Gastrocnemius medialis (tissue), 4 donors: ENCODE measurements around the gene BCL2L1. TPM values are rescaled to one million over a fixed set of nuclear protein-coding genes. Genes with fewer than 3 reads are reported as not detected.
"Not testable (repeated sequence)": the region's sequence is repeated elsewhere in the genome, so short reads cannot be mapped to it uniquely, and the experiment has no call there.

ENCODE experiments used
- ATAC-seq, 2 donors: fragments of 150-250 bp; one replicate each; pipeline ENCODE4 v1.9.1; 2016
- DNase-seq, 2 donors: peaks; one replicate each; pipeline ENCODE4 v3.0.0-alpha.2; 2019
- H3K27ac ChIP-seq, 4 donors: fragments of 200-600 bp; sonication (generic); 1 replicate in 1 of 4; 2 replicates in 3 of 4; pipeline ENCODE4 v1.5.1; 2016 to 2018; ENCODE audit warnings: mild to moderate bottlenecking in 2 of 4, moderate library complexity in 1 of 4
- H3K27me3 ChIP-seq, 3 donors: fragments of 200-600 bp; sonication (generic) in 2 of 3; 1 replicate in 1 of 3; 2 replicates in 2 of 3; pipeline versions ENCODE4 v1.5.1 to v1.6.0; 2016 to 2019; ENCODE audit warnings: mild to moderate bottlenecking in 1 of 3, moderate library complexity in 1 of 3
- H3K36me3 ChIP-seq, 2 donors: fragments of 200-600 bp; sonication (generic) in 1 of 2; one replicate each; pipeline ENCODE4 v1.5.1; 2017 to 2018
- H3K4me1 ChIP-seq, 2 donors: fragments of 200-600 bp; sonication (generic) in 1 of 2; one replicate each; pipeline ENCODE4 v1.5.1; 2016 to 2017; ENCODE audit warnings: mild to moderate bottlenecking in 2 of 2
- H3K4me3 ChIP-seq, 4 donors: fragments of 200-600 bp; sonication (generic) in 3 of 4; 1 replicate in 1 of 4; 2 replicates in 3 of 4; pipeline ENCODE4 v1.5.1; 2016 to 2019; ENCODE audit warnings: mild to moderate bottlenecking in 2 of 4
- H3K9me3 ChIP-seq, 3 donors: fragments of 200-600 bp; sonication (generic) in 2 of 3; 1 replicate in 1 of 3; 2 replicates in 2 of 3; pipeline ENCODE4 v1.5.1; 2016 to 2019
- POLR2A ChIP-seq, 2 donors: fragments of 450-650 bp; IDR thresholded peaks; one replicate each; pipeline ENCODE4 v1.6.1; 2017; ENCODE audit warnings: antibody characterized with exemption in 2 of 2, mild to moderate bottlenecking in 2 of 2, moderate library complexity in 2 of 2
- in situ Hi-C, 4 donors: fragments of 200-750 bp; cut with MboI; loops; one replicate each; pipeline versions ENCODE4 v1.15.0 to v1.8.0; 2017; ENCODE audit warnings: low sequenced_read_pairs in 4 of 4
- intact Hi-C: fragments of 100-400 bp; cut with DNase I; formaldehyde crosslinking; loops from one replicate; pipeline ENCODE4 v1.15.1; 2023; ENCODE audit warnings: low total_unique reads
- total RNA-seq, 4 donors: library from RNA; depleted of rRNA; stranded (reverse); fragments of >200 nt; gene quantifications; one replicate each; pipeline versions ENCODE4 v1.1.0 to v1.2.3, GENCODE V29; 2016
- TF ChIP-seq, protein P1 (sequence below), 5 experiments: fragments of 450-650 bp in 3 of 5; fragments of 200-600 bp in 2 of 5; sonication (generic) in 2 of 5; IDR thresholded peaks in 4 of 5; conservative IDR thresholded peaks in 1 of 5; 1 replicate in 4 of 5; 2 replicates in 1 of 5; pipeline ENCODE4 v1.5.1; 2016 to 2019; ENCODE audit warnings: antibody characterized with exemption in 5 of 5, mild to moderate bottlenecking in 3 of 5, moderate library complexity in 3 of 5

Gene BCL2L1
- total RNA-seq, 4 donors from 2014 or later = 41.5 to 87.8 (median 55.3) TPM

GRCh38 chr20:31653561-31653960, 69.1 kb downstream of the BCL2L1 start:
- ATAC-seq (no peak), DNase-seq (no peak)
- peaks cover 0 to 4% (median 0%) of the 10 kb centered on the region in 3 donors for H3K27me3 ChIP-seq
- TF ChIP-seq, protein P1, sequence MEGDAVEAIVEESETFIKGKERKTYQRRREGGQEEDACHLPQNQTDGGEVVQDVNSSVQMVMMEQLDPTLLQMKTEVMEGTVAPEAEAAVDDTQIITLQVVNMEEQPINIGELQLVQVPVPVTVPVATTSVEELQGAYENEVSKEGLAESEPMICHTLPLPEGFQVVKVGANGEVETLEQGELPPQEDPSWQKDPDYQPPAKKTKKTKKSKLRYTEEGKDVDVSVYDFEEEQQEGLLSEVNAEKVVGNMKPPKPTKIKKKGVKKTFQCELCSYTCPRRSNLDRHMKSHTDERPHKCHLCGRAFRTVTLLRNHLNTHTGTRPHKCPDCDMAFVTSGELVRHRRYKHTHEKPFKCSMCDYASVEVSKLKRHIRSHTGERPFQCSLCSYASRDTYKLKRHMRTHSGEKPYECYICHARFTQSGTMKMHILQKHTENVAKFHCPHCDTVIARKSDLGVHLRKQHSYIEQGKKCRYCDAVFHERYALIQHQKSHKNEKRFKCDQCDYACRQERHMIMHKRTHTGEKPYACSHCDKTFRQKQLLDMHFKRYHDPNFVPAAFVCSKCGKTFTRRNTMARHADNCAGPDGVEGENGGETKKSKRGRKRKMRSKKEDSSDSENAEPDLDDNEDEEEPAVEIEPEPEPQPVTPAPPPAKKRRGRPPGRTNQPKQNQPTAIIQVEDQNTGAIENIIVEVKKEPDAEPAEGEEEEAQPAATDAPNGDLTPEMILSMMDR (IDR thresholded peaks at IDR 0.05 in 4 of 5, conservative IDR thresholded peaks at IDR 0.05 in 1 of 5) = no peak
- no peak for TF ChIP-seq POLR2A (IDR thresholded peaks at IDR 0.05)
- H3K36me3 ChIP-seq = no peaks in the 10 kb centered on the region
- intact Hi-C loops (no loop called here), in situ Hi-C loops (loop anchor here in 1 of 4 donors (25.0 kb wide), 1 partner anchor 159 kb away; the partner anchor contains the start of gene MYLK2)
- H3K27ac ChIP-seq = no peak overlapping the region
- no peaks in the 10 kb centered on the region for H3K9me3 ChIP-seq
- peaks cover 0 to 9% of the 10 kb centered on the region in 2 donors for H3K4me1 ChIP-seq
- H3K4me3 ChIP-seq = no peak overlapping the region

GRCh38 chr20:31652917-31653396, 69.7 kb downstream of the BCL2L1 start:
- no peak for ATAC-seq
- no peaks in the 10 kb centered on the region for H3K36me3 ChIP-seq
- H3K27me3 ChIP-seq = peaks cover 0 to 4% (median 0%) of the 10 kb centered on the region in 3 donors
- DNase-seq = no peak
- no peak overlapping the region for H3K4me3 ChIP-seq
- H3K9me3 ChIP-seq = no peaks in the 10 kb centered on the region
- intact Hi-C loops (no loop called here), in situ Hi-C loops (loop anchor here in 1 of 4 donors (25.0 kb wide), 1 partner anchor 159 kb away; the partner anchor contains the start of gene MYLK2)
- no peak for TF ChIP-seq POLR2A (IDR thresholded peaks at IDR 0.05)
- TF ChIP-seq, protein P1 (IDR thresholded peaks at IDR 0.05 in 4 of 5, conservative IDR thresholded peaks at IDR 0.05 in 1 of 5) = no peak
- no peak overlapping the region for H3K27ac ChIP-seq
- peaks cover 0 to 9% of the 10 kb centered on the region in 2 donors for H3K4me1 ChIP-seq

- intact Hi-C loops, H3K27ac ChIP-seq: not testable (repeated sequence)
Measured at GRCh38 chr20:31648104-31648503, 74.6 kb downstream of the BCL2L1 start.

DNA sequence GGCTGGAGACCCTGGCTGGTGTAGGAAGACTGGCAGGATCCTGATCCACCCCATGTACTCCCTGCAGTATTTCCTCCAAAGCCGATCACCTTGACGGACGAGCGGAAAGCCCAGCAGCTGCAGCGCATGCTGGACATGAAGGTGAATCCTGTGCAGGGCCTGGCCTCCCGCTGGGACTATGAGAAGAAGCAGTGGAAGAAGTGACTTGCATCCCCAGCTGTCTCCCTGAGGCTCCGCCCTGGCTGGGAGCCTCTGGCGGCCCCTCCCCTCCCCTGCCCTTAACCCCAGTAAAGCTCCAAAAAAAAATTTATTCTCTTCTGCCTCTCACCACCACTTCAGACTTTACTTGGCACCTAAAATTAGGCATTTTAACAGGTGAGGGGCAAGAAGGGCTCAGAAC, 78.0 kb downstream of the BCL2L1 start:
- ATAC-seq (no peak), DNase-seq (no peak)
- Histone ChIP-seq H3K27me3 (no peaks in the 10 kb centered on the region), H3K36me3 (no peaks in the 10 kb centered on the region), H3K4me3 (no peak overlapping the region), H3K27ac (no peak overlapping the region), H3K9me3 (no peaks in the 10 kb centered on the region), H3K4me1 (no peaks in the 10 kb centered on the region)
- TF ChIP-seq POLR2A (IDR thresholded peaks at IDR 0.05) = no peak
- TF ChIP-seq, protein P1 (IDR thresholded peaks at IDR 0.05 in 4 of 5, conservative IDR thresholded peaks at IDR 0.05 in 1 of 5) = no peak
- intact Hi-C loops = no loop called here
- in situ Hi-C loops = no loop called here

More at GRCh38 chr20:31648104-31648503, 74.6 kb downstream of the BCL2L1 start:
- H3K9me3 ChIP-seq, in situ Hi-C loops, H3K27me3 ChIP-seq, H3K4me1 ChIP-seq, H3K4me3 ChIP-seq, ATAC-seq, H3K36me3 ChIP-seq, DNase-seq: not testable (repeated sequence)

- Histone ChIP-seq H3K4me1 (no peaks in the 10 kb centered on the region), H3K27me3 (peaks cover 0 to 2% (median 2%) of the 10 kb centered on the region in 3 donors), H3K36me3 (no peaks in the 10 kb centered on the region), H3K27ac (no peak overlapping the region), H3K9me3 (no peaks in the 10 kb centered on the region), H3K4me3 (no peak overlapping the region)
- ATAC-seq (no peak), DNase-seq (no peak)
- intact Hi-C loops (no loop called here), in situ Hi-C loops (no loop called here)
- no peak for TF ChIP-seq POLR2A (IDR thresholded peaks at IDR 0.05)
- TF ChIP-seq, protein P1 (IDR thresholded peaks at IDR 0.05 in 4 of 5, conservative IDR thresholded peaks at IDR 0.05 in 1 of 5) = no peak
Measured at GRCh38 chr20:31643522-31643921, 79.1 kb downstream of the BCL2L1 start.
